PFSK-1 (cell line): ENCODE data around the gene ARHGEF4.

Experiments
- FOXP2 ChIP-seq: optimal IDR thresholded peaks from 2 replicates; pipeline ENCODE3; 2011; ENCODE audit warnings: borderline replicate concordance, control low read depth, inconsistent platforms; ENCODE audit not compliant: insufficient read depth; ENCODE audit errors: extremely low read length, extremely low read depth
- POLR2AphosphoS5 ChIP-seq: IDR thresholded peaks from 2 replicates; pipeline ENCODE4 v1.6.1; 2012; ENCODE audit warnings: low read depth, mild to moderate bottlenecking, control low read depth, low read length, moderate library complexity
- REST ChIP-seq, 2 experiments: IDR thresholded peaks; 2 replicates each; pipeline versions ENCODE4 v1.6.1 to v1.8.0; 2011 to 2012; ENCODE audit warnings: low read depth in 2 of 2, low read length in 2 of 2, control low read depth in 1 of 2, inconsistent platforms in 1 of 2, mild to moderate bottlenecking in 1 of 2, moderate library complexity in 1 of 2; ENCODE audit not compliant: insufficient read depth in 1 of 2
- SIN3A ChIP-seq: IDR thresholded peaks from 2 replicates; pipeline ENCODE4 v1.6.1; 2012; ENCODE audit warnings: mild to moderate bottlenecking, low read length, moderate library complexity, borderline replicate concordance; ENCODE audit not compliant: insufficient read depth
- TAF1 ChIP-seq: IDR thresholded peaks from 2 replicates; pipeline ENCODE4 v1.6.1; 2012; ENCODE audit warnings: low read length, control low read depth, borderline replicate concordance; ENCODE audit not compliant: insufficient read depth

Gene ARHGEF4

GRCh38 chr2:130947967-130948366, 111.3 kb downstream of the ARHGEF4 start:
- no peak for TF ChIP-seq FOXP2
- TF ChIP-seq REST (IDR thresholded peaks at IDR 0.05; ENCODE audit: insufficient read depth in 1 of 2, low read depth in 2 of 2, low read length in 2 of 2) = no peak
- no peak for TF ChIP-seq SIN3A

DNA sequence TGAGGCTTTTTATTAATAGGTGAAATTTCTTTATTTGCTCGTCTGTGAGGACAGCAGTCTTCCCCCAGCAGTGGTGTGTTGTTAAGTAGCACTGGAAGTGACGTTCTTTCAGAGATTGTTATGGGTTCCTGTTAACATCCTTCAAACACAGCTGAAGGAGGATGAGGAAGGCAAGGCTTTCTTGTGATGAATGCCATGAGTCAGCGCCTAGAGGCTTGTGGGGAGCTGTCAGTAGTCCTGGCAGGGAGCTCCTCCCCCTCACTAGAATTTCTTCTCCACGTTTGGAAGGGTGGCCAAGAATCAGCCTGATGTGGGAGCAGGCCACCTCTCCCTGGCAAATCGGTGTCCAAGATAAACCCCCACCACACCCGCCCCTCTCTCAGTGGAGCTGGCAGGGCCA, 113.2 kb downstream of the ARHGEF4 start:
- TF ChIP-seq TAF1 (no peak), REST (IDR thresholded peaks at IDR 0.05; ENCODE audit: insufficient read depth in 1 of 2, low read depth in 2 of 2, low read length in 2 of 2) (no peak), FOXP2 (no peak), SIN3A (no peak), POLR2AphosphoS5 (no peak)

DNA sequence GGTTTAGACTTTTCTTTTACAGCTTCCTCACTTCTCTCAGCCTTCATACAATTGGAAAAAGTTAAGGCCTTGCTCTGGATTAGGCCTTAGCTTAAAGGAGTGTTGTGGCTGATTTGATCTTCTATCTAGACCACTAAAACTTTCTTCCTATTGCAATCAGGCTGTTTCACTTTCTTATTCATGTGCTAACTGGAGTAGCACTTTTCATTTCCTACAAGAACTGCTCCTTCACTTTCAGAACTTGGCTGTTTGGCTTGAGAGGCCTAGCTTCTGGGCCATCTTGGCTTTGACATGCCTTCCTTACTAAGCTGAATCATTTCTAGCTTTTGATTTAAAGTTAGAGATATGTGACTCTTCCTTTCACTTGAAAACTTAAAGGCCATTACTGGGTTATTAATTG, 114.3 kb downstream of the ARHGEF4 start:
- TF ChIP-seq POLR2AphosphoS5 (no peak), SIN3A (no peak), TAF1 (no peak), FOXP2 (no peak), REST (IDR thresholded peaks at IDR 0.05; ENCODE audit: insufficient read depth in 1 of 2, low read depth in 2 of 2, low read length in 2 of 2) (no peak)

DNA sequence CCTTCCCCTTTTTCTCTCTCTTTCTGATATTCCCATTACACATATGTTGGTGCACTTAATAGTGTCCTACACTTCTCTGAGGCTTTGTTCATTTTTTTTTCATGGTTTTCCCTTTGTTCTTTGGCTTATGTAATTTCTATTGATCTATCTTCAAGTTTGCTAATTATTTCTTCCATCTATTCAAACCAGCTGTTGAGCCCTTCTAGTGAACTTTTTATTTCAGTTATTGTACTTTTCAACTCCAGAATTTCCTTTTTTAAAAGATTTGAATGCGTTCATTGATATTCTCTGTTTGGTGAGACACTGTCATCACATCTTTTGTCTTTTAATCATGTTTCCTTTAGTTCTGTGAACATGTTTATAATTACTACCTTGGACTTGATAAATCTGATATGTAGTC, 118.2 kb downstream of the ARHGEF4 start:
- TF ChIP-seq SIN3A (no peak), POLR2AphosphoS5 (no peak), TAF1 (no peak), REST (IDR thresholded peaks at IDR 0.05; ENCODE audit: insufficient read depth in 1 of 2, low read depth in 2 of 2, low read length in 2 of 2) (no peak), FOXP2 (no peak)

DNA sequence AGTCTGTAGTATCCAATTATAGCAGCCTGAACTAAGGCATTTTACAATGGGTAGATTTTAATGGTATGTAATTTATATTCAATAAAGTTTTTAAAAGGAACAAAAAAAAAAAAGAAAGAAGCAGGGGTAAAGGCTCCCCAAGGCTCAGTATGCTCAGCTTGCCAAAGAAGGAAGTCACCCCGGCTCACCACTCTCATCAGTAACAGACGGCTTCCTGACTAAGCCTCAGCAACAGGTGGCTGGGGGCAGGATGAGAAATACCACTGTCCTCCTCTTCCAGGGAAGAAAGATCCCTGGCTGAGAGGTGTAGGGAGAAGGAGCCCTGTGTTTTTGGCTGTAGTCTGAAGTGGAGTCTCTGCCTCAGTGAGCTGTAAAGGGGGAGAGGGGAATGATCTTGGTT, 121.2 kb downstream of the ARHGEF4 start:
- TF ChIP-seq FOXP2 (no peak), REST (IDR thresholded peaks at IDR 0.05; ENCODE audit: insufficient read depth in 1 of 2, low read depth in 2 of 2, low read length in 2 of 2) (no peak), TAF1 (no peak), SIN3A (no peak), POLR2AphosphoS5 (no peak)
